ENCODE data around the gene CCSER1.

- TF ChIP-seq, protein P1, sequence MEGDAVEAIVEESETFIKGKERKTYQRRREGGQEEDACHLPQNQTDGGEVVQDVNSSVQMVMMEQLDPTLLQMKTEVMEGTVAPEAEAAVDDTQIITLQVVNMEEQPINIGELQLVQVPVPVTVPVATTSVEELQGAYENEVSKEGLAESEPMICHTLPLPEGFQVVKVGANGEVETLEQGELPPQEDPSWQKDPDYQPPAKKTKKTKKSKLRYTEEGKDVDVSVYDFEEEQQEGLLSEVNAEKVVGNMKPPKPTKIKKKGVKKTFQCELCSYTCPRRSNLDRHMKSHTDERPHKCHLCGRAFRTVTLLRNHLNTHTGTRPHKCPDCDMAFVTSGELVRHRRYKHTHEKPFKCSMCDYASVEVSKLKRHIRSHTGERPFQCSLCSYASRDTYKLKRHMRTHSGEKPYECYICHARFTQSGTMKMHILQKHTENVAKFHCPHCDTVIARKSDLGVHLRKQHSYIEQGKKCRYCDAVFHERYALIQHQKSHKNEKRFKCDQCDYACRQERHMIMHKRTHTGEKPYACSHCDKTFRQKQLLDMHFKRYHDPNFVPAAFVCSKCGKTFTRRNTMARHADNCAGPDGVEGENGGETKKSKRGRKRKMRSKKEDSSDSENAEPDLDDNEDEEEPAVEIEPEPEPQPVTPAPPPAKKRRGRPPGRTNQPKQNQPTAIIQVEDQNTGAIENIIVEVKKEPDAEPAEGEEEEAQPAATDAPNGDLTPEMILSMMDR (IDR thresholded peaks at IDR 0.05): no peak
- no peak for TF ChIP-seq POLR2A (IDR thresholded peaks at IDR 0.05)
These were observed 1094.8 kb downstream of the CCSER1 start for GRCh38 chr4:91222014-91222413.
